Amygdala (tissue), 56 donors: ENCODE data around the gene ASB18.
"Not testable (repeated sequence)": the region's sequence is repeated elsewhere in the genome, so short reads cannot be mapped to it uniquely, and the experiment has no call there.

ENCODE experiments used
- DNase-seq, 56 donors: peaks; one replicate each; lab custom pipeline; 2025; lab: John Stamatoyannopoulos, UW

The ASB18 gene

DNA sequence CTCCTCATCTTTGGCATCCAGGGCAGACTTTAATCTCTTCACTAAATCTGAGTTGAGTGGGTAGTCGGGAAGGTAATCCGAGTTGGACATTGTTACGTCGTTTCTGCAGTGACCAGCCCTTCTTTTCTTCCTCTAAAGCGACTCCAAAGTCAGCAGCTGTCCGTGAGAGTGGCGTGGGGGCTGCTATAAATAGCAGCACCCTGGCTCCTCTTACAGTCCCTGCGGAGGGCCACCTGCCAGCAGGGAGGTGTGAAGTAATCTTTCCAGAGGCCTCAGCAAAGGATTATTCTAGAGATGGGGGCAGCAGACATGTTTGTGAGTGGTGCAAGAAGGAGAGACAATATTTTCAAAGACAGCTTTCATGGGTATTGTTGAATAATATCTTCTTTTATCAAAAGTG, at the start of gene ASB18:
TSS of gene ASB18 (minus strand) at position 151 of the 400 bp plus-strand sequence. CDS start at position 90, 61 bp downstream.
- no peak for DNase-seq

- no peak for DNase-seq
These were observed 47.1 kb upstream of the ASB18 start for GRCh38 chr2:236311286-236311685.

DNA sequence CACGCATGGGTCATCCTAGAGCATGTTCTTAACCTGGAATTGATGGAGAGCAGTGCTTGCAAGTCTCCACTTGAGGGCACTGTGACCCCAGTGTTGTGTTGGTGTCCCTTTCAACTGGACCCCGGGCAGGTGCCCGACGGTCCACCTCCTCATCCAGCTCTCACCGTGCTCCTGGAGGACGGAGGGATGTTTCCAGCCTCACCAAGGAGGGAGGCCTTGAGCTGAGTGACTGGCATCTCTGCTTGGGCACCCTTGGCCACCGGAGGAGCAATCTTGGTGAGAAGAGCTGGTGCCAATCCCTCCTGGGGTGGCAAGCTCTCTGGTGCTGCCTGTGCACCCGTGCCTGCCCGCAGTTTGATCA, 45.4 kb upstream of the ASB18 start:
- peak in 3 of 56 donors; percentile 4 to 18 (median 4) for DNase-seq

DNA sequence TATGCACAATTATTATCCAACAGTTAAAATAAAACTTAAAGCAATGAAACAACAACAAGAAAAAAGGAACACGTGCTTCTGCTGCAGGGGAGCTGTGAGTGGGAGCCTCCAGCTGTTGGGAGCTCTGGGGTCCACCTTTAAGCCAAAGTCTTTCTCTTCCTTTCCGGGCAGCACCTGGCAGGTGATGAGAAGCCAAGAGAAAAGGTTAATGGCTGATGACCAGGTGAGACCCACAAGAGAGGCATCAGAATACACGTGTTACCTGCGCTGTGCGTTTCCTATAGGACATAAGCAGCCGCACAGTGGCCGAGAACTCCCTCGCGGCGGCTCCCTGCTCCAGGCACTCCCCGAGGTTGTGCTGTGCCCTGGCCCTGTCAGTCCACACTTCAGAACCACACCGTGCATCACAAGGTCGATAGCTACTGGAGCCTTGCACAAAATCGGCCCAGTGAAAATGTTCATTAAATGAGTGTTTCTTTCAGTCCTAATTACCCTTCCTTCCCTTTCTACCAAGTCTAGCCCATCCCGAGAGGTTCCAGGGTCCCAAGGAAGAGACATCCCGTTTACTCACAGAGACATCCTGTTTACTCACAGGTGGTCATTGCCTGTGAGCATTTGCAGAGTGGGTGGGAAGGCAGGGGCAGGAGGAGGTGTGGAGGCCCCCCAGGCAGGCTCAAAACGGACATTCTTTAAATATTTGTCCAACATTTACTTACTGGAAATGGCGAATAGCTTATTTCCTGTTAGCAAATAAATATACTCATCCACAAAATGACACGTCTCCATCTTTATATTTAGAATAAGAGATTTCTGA, 44.9 kb upstream of the ASB18 start:
- no peak for DNase-seq

DNA sequence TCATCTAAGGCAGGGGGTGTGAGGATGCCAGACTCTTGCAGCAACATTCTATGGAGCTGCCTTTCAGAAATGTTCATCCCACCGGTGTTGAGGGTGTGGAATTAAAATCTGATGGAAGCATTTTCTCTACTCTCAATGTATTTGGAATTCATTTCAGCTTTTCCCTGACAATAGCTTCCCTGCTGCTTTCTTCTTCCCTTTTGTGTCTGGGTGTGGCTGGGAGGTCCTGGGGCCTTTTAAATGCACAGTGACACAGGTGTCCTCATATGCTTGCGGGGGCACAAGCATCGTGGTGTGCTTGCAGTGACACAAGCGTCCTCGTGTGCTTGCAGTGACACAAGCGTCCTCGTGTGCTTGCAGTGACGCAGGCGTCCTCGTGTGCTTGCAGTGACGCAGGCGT, 43.4 kb upstream of the ASB18 start:
- DNase-seq: no peak

DNA sequence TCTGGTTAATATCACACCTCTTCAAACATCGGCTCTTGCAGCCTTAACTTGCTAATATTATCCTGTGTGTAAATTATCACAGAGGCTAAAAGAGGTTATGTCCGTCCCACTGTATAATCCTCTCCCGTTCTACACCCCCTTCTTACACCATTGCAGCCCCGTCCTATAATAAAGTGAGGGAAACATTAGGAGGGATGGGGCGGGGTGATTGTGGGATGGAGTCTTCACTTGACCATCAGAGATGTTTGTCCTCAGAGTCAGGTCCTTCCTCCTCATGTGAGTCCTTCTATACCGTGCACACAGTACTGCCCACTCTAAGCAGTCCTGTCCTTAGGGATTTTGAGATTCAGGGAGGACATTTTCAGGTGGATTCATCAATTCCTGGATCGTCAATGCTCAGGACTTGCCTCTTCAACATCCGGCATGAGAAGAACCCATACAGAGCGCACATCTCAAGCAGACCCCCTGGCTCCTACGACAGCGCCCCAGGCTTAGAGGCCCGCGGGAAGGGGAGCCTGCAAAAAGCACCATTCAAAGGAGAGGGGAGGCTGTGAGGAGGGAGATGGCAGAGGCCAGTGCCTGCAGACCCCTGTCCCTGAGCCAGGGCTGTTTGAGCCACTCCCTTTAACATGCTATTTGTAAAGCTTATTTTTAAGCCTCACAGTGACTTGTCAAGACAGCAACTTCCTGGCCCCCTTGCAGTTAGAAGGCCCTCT, 42.8 kb upstream of the ASB18 start:
- DNase-seq: no peak

GRCh38 chr2:236305964-236306605, 41.9 kb upstream of the ASB18 start:
- DNase-seq: no peak

DNA sequence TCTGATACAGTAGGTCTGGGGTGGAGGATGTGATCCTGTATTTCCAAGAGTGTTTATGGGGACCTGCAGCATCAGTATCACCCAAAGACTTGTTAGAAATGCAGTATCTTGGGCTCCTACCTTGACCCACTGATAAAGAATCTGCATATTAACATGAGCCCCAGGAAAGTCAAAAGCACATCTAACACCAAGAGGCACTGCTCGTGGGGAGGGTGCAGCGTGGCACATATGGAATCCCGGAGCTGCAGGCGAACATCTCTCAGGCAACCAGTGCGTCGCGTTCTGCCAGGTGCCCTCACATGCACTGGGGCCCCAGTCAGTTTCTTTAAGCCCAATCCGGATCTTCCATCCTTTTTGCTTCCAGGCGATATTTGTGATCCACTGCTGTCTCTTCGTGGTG, 41.3 kb upstream of the ASB18 start:
- DNase-seq: no peak

DNA sequence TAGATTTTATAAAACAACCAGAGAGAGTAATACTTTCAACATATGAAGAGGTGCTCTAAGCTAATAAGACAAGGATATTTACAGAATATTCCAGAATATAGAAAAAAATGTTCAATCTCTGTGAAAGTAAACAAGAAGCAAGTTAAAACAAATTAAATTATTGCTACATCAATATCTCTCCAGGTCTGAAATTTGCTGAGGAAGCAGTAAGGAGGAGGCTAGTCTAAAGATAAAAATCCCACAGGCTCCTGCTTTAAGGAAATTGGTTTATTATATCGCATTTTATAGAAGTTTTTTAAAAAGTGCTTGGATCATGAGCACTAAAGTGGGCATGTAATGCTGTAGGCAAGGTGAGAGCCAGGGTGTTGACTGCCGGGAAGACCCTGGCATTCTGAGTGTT, 39.7 kb upstream of the ASB18 start:
- no peak for DNase-seq

GRCh38 chr2:236302555-236302954, 38.3 kb upstream of the ASB18 start:
- no peak for DNase-seq

- DNase-seq: peak in 1 of 56 donors; percentile 8
These were observed 34.8 kb upstream of the ASB18 start for GRCh38 chr2:236298924-236299475.

GRCh38 chr2:236295481-236295880, 31.3 kb upstream of the ASB18 start:
- no peak for DNase-seq

- DNase-seq: no peak
These were observed 30.4 kb upstream of the ASB18 start for GRCh38 chr2:236294647-236295046.

DNA sequence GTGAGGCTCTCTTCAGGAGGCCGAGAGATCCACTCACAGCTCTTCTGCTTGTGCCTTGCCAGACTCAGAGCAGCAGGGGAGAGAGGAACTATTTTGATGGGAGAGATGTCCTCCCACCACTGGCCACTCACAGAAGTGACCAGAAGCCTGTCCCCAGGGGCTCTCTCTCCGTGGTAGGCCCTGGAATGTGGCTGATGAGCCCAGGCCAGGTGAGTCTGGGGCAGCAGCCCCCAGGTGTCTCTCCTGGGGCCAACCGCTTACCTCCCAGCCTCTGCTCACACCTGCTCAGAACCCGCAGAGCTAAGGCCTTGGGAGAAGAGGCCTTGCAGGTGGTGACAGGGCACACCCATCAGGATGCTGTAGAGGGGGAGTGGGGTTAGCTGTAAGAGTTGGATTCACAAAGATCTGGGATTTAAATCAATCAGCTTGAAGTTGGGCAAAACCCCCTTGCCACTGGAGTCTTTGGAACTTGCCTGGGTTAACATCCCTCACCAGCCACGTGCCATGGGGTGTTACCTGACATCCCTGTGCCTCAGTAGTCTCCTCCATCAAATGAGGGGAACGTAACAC, 29.1 kb upstream of the ASB18 start:
- DNase-seq: no peak

- no peak for DNase-seq
These were observed 27.7 kb upstream of the ASB18 start for GRCh38 chr2:236291911-236292310.

DNA sequence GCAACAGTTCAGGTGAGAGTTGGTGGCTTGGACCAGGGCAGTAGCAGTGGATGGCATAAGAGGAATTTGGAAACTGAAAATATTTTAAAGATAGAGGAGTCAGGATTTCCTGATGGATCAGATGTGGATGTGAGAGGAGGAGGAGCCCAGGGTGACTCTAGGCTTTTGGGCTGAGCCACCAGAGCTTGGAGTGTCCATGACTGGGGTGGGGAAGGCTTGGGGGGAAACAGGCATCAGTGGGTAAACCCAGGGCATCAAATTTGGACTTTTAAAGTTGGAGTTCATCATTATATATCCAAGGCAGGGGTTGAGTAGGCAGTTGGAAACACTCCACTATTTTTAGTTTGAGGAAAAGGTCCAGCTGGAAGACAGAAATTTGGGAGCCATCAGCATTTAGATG, 27.3 kb upstream of the ASB18 start:
- no peak for DNase-seq

DNA sequence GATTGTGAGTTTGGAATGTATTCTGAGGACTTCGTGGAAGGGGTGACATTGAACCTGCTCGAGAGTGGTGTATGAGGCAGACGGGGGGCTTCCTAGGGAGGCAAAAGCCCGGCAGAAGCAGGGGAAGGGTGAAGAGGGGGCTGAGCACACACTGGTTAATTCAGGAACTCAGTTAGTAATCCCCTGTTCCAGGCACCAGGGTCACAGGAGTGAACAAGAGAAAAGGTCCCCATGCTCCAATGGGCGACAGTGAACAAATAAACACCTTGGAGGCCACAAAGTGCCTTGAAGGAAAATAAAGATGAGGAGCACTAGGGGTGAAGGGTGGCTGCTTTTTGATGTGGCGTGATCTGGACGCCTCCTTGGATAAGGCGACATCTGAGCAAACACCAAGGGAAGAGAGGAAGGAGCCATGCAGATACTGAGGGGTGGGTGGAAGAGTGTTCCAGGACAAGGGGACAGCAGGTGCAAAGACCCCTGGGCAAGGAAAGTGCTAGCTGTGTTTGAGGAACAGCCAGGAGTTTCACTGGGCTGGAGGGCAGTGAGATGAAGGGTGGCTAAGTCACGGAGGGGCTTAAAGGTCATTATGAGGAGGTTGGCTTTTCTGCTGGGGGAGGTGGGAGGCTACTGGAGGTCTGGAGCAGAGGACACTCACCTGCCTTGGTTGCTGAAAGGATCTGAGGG, 26.7 kb upstream of the ASB18 start:
- DNase-seq: no peak

DNA sequence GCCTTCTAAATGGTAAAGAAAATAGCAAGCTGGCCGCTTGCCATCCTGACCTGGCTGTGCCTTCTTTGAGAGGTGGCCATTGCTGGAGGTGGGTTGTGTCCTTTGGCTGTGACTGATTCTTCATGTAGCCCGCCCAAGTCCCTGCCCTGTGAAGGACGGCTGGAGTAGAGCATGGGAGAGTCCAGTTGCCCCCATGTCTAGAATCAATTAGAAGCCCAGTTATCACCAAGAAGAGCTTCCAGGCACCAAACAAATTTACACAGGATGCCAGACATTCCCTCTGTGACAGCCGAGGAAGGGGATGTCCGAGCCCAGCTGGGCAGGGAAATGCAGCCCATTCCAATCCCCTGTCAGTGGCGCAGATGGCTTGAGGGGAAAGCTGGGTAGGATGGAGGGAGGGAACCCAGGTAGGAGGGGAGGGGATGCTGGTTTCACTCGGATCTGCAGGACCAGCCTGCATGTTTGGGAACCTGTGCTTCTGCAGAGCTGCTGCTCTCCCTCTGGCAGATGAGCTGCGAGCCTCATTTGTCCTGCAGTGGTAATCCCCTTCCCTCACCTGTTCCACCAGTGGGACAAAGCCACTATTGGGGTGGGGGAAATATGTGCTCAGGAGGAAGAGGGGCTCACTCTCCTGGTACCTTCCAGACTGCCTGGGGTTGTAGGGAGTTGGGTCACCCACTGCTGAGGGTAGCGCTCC, 25.7 kb upstream of the ASB18 start:
- no peak for DNase-seq

GRCh38 chr2:236288373-236288772, 24.2 kb upstream of the ASB18 start:
- not testable (repeated sequence) for DNase-seq

GRCh38 chr2:236287656-236288055, 23.4 kb upstream of the ASB18 start:
- no peak for DNase-seq
